Cardiac fibroblast (primary cell): ENCODE results near the gene SND1.

Experiments
- DNase-seq, 2 donors: peaks; one replicate each; pipeline versions ENCODE4 v3.0.0 to v3.0.0-alpha.2; 2010; ENCODE audit warnings: low read depth in 2 of 2
- H3K4me3 ChIP-seq, 2 donors: replicated peaks in 1 of 2; 1 replicate in 1 of 2; 2 replicates in 1 of 2; pipeline ENCODE4 v1.5.1; 2011; ENCODE audit warnings: low read depth in 2 of 2, low read length in 2 of 2, mild to moderate bottlenecking in 2 of 2, moderate library complexity in 1 of 2
- CTCF ChIP-seq: IDR thresholded peaks from one replicate; pipeline ENCODE4 v1.5.1; 2011; ENCODE audit warnings: low read depth, mild to moderate bottlenecking, low read length, inconsistent platforms

The SND1 gene

GRCh38 chr7:127979728-127980126 is 327.7 kb downstream of the SND1 start:
- DNase-seq, result peak in 1 of 2 donors; percentile 15
- no peak overlapping the region for H3K4me3 ChIP-seq
- no peak for TF ChIP-seq CTCF

GRCh38 chr7:127980901-127981300 is 328.9 kb downstream of the SND1 start:
- DNase-seq, result no peak
- TF ChIP-seq CTCF, result no peak
- no peak overlapping the region for H3K4me3 ChIP-seq

GRCh38 chr7:127981965-127982364 is 330.0 kb downstream of the SND1 start:
- no peak for DNase-seq
- TF ChIP-seq CTCF, result no peak
- H3K4me3 ChIP-seq, result no peak overlapping the region

GRCh38 chr7:127983804-127984332 is 331.9 kb downstream of the SND1 start:
- no peak for TF ChIP-seq CTCF
- peak in 1 of 2 donors; percentile 13 for DNase-seq
- H3K4me3 ChIP-seq, result no peak overlapping the region

DNA sequence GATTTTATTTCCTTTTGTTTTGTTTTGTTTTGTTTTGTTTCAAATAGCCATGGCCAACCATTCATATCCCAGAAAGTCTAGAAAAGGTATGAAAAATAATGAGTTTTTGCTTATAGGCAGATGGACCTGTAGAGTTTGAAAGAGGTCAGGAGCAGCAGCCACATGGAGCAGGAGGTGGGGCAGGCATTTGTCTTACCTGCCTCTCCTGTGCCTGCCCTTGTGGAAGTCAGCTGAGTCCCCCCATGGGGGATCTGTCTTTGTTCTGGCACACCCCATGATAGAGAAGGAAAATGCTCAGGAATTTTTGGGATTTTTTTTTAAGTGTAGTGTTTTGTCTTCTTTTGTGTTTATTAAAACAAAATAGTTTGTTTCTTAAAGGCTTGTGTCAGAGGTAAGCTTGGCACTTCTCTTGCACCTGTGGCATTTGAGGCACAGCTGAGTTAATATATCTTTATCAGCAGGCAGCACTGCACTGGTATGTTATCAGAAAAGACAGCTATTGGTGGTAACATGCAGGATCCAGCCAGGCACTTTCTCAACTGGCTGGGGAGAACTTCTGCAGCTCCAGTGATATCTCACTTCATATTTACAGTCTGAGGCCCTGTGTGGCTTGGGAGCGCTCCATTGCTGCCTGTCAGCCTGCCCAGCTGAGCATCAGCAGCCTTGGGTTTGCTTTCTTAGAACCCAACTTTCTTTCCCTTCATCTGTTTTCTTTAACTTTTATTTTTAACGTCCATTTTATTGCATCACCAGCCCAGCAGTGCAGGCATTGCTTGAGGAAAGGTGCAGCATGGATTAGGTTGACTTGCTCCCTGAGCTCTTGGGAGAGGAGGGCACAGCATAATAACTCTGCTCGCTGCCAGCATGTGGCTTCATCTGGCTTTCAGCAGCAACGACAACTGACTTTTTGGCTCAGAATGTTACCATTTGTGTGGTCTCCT is 334.9 kb downstream of the SND1 start:
- no peak for TF ChIP-seq CTCF
- H3K4me3 ChIP-seq, result no peak overlapping the region
- no peak for DNase-seq

- no peak for DNase-seq
- H3K4me3 ChIP-seq, result no peak overlapping the region
- no peak for TF ChIP-seq CTCF
Observed at GRCh38 chr7:127988751-127989150, 336.8 kb downstream of the SND1 start.

DNA sequence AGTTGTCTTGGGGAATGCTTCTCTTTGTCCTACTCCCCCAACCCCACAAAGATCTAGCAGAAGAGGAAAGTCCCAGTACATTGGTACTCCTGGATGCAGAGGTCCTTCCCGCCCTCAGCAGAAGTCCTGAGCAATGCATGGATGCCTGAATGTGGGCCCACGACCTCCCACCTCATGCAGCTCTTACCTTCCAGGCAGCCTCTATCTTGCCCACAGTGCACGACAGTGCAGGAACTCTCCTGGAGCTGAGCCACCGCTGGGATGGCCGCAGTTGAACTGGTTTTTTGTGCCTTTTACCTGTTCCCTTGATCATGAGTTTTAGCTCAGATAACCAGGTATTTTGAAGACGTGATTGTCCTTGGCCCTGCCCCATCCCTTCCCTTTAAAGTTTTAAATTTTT is 341.3 kb downstream of the SND1 start:
- H3K4me3 ChIP-seq, result no peak overlapping the region
- DNase-seq, result no peak

More for the DNA sequence above, 341.3 kb downstream of the SND1 start:
- no peak for TF ChIP-seq CTCF
